Epidermal melanocyte (primary cell): ENCODE measurements around the gene ASB7.

Experiments
- DNase-seq: peaks from one replicate; pipeline ENCODE4 v3.0.0; 2011; ENCODE audit warnings: low spot score; ENCODE audit not compliant: insufficient read length

The ASB7 gene

GRCh38 chr15:100686021-100686724 lies 83.8 kb downstream of the ASB7 start:
- DNase-seq, result no peak

GRCh38 chr15:100686725-100687473 lies 84.5 kb downstream of the ASB7 start:
- DNase-seq, result no peak

GRCh38 chr15:100687582-100688141 lies 85.3 kb downstream of the ASB7 start:
- DNase-seq, result no peak

- DNase-seq, result no peak
Measured at GRCh38 chr15:100688549-100689120, 86.2 kb downstream of the ASB7 start.

GRCh38 chr15:100689131-100689899 lies 86.9 kb downstream of the ASB7 start:
- DNase-seq, result no peak

GRCh38 chr15:100690032-100690794 lies 87.8 kb downstream of the ASB7 start:
- no peak for DNase-seq

- DNase-seq, result no peak
Measured at GRCh38 chr15:100690795-100691158, 88.4 kb downstream of the ASB7 start.

GRCh38 chr15:100691321-100691720 lies 88.9 kb downstream of the ASB7 start:
- no peak for DNase-seq

- DNase-seq, result no peak
Measured at GRCh38 chr15:100692246-100692645, 89.9 kb downstream of the ASB7 start.

GRCh38 chr15:100692671-100693070 lies 90.3 kb downstream of the ASB7 start:
- no peak for DNase-seq

- DNase-seq, result no peak
Measured at GRCh38 chr15:100693451-100693850, 91.1 kb downstream of the ASB7 start.

- no peak for DNase-seq
Measured at GRCh38 chr15:100694381-100695021, 92.1 kb downstream of the ASB7 start.

- DNase-seq, result no peak
Measured at GRCh38 chr15:100695048-100695447, 92.7 kb downstream of the ASB7 start.

- DNase-seq, result no peak
Measured at GRCh38 chr15:100696452-100696851, 94.1 kb downstream of the ASB7 start.
